GM19239 (cell line): Measurements from ENCODE around the gene DUS1L.
A peak's percentile ranks its signal among the peaks of the same experiment; 100 is the strongest.

Source experiments
- DNase-seq: peaks from one replicate; pipeline ENCODE4 v3.0.0; 2011; ENCODE audit warnings: low spot score; ENCODE audit not compliant: insufficient read length
- FAIRE-seq: peaks from 2 replicates; lab custom pipeline; 2011; peaks lifted over from hg19 to GRCh38; lab: Jason Lieb, UNC

Gene DUS1L

GRCh38 chr17:82031303-82031884 lies 34.2 kb downstream of the DUS1L start, which contains the start of gene RAC3:
RAC3 (plus strand) TSS chr17:82031678; CDS start chr17:82031762, 84 bp downstream.
- no peak for FAIRE-seq
- DNase-seq = peak; percentile 68

- peak; percentile 96 for DNase-seq
- peak; percentile 89 for FAIRE-seq
Observed at GRCh38 chr17:82030470-82031302, 34.9 kb downstream of the DUS1L start.

- DNase-seq (no peak), FAIRE-seq (no peak)
Observed at GRCh38 chr17:82029990-82030469, 35.6 kb downstream of the DUS1L start.

GRCh38 chr17:82029391-82029790 lies 36.2 kb downstream of the DUS1L start:
- DNase-seq = no peak
- no peak for FAIRE-seq

GRCh38 chr17:82028966-82029365 lies 36.6 kb downstream of the DUS1L start:
- no peak for DNase-seq
- FAIRE-seq = no peak

GRCh38 chr17:82028246-82028645 lies 37.4 kb downstream of the DUS1L start:
- DNase-seq (no peak), FAIRE-seq (no peak)

GRCh38 chr17:82025401-82026107 lies 40.0 kb downstream of the DUS1L start:
- DNase-seq (no peak), FAIRE-seq (no peak)

GRCh38 chr17:82024859-82025258 lies 40.7 kb downstream of the DUS1L start:
- no peak for DNase-seq
- FAIRE-seq = no peak

- DNase-seq = no peak
- peak; percentile 85 for FAIRE-seq
Observed at GRCh38 chr17:82023447-82024241, 42.0 kb downstream of the DUS1L start.

GRCh38 chr17:82022981-82023446 lies 42.6 kb downstream of the DUS1L start, which contains the start of gene LRRC45:
LRRC45 (plus strand) TSS chr17:82023305; CDS start chr17:82023644, 339 bp downstream.
- peak; percentile 99 for FAIRE-seq
- DNase-seq = peak; percentile 99

GRCh38 chr17:82022310-82022980 lies 43.2 kb downstream of the DUS1L start, which contains the start of gene CENPX:
CENPX (minus strand) TSS chr17:82022878; CDS start chr17:82022861, 17 bp downstream.
- no peak for FAIRE-seq
- no peak for DNase-seq

GRCh38 chr17:82021900-82022309 lies 43.7 kb downstream of the DUS1L start:
- DNase-seq (no peak), FAIRE-seq (peak; percentile 58)

GRCh38 chr17:82021107-82021899 lies 44.3 kb downstream of the DUS1L start:
- no peak for DNase-seq
- peak; percentile 69 for FAIRE-seq

- DNase-seq = no peak
- FAIRE-seq = no peak
Observed at GRCh38 chr17:82020572-82021106, 45.0 kb downstream of the DUS1L start.

GRCh38 chr17:82019690-82020571 lies 45.7 kb downstream of the DUS1L start:
- no peak for FAIRE-seq
- peak; percentile 90 for DNase-seq

GRCh38 chr17:82018989-82019689 lies 46.5 kb downstream of the DUS1L start:
- no peak for DNase-seq
- FAIRE-seq = no peak
